ENCODE measurements around the gene SVEP1.

Gene SVEP1

GRCh38 chr9:110328763-110329162 lies 250.8 kb downstream of the SVEP1 start:
- no peak for DNase-seq (ENCODE audit: low read depth in 2 of 2, low spot score in 1 of 2)

- DNase-seq (ENCODE audit: low read depth in 2 of 2, low spot score in 1 of 2): no peak
Observed at GRCh38 chr9:110327716-110328115, 251.8 kb downstream of the SVEP1 start.

GRCh38 chr9:110323818-110324217 lies 255.7 kb downstream of the SVEP1 start:
- no peak for DNase-seq (ENCODE audit: low read depth in 2 of 2, low spot score in 1 of 2)

- no peak for DNase-seq (ENCODE audit: low read depth in 2 of 2, low spot score in 1 of 2)
Observed at GRCh38 chr9:110320651-110321445, 258.7 kb downstream of the SVEP1 start.

GRCh38 chr9:110319781-110320492 lies 259.6 kb downstream of the SVEP1 start:
- DNase-seq (ENCODE audit: low read depth in 2 of 2, low spot score in 1 of 2): no peak

GRCh38 chr9:110317911-110318310 lies 261.6 kb downstream of the SVEP1 start:
- no peak for DNase-seq (ENCODE audit: low read depth in 2 of 2, low spot score in 1 of 2)

- no peak for DNase-seq (ENCODE audit: low read depth in 2 of 2, low spot score in 1 of 2)
Observed at GRCh38 chr9:110316261-110317075, 263.1 kb downstream of the SVEP1 start.
